Measurements from ENCODE around the gene MYO1A.

The MYO1A gene

GRCh38 chr12:57000393-57000792 lies 49.5 kb downstream of the MYO1A start:
- Histone ChIP-seq H3K9me3 (ENCODE audit: control insufficient read depth, insufficient read depth, low read depth, low read length) (no peaks in the 10 kb centered on the region), H3K36me3 (ENCODE audit: control insufficient read depth in 2 of 2, insufficient read depth in 1 of 2, low read length in 2 of 2) (peaks cover 11 to 78% of the 10 kb centered on the region in 2 experiments), H3K4me3 (ENCODE audit: low read depth, low read length) (no peak overlapping the region), H3K4me1 (ENCODE audit: control insufficient read depth, insufficient read depth, low read length) (peaks cover 3% of the 10 kb centered on the region; the same call in 1 of the 2 replicates), H3K27ac (ENCODE audit: extremely low read depth, low read depth, low read length) (no peak overlapping the region)
- CTCF ChIA-PET, result interaction anchor here (0.7 to 9.7 kb wide), 9 partner anchors 13 to 253 kb away, joined by 3 to 117 read pairs (median 4); partner anchors contain the start of genes HSD17B6 and PRIM1
- TF ChIP-seq MYNN (tag by site-specific recombination; IDR thresholded peaks at IDR 0.05; ENCODE audit: borderline replicate concordance) (no peak), EGR2 (tag by site-specific recombination; IDR thresholded peaks at IDR 0.05; ENCODE audit: low read depth) (no peak), ZNF202 (tag by site-specific recombination; IDR thresholded peaks at IDR 0.05; ENCODE audit: borderline replicate concordance) (no peak), HIC1 (tag by site-specific recombination; IDR thresholded peaks at IDR 0.05) (no peak)
- POLR2A ChIA-PET, result interaction anchor here (0.5 to 1.2 kb wide), 2 partner anchors 13 to 376 kb away, joined by 3 to 6 read pairs; no protein-coding TSS in a partner anchor

GRCh38 chr12:56999456-56999855 lies 50.5 kb downstream of the MYO1A start:
- TF ChIP-seq KLF8 (tag by site-specific recombination; IDR thresholded peaks at IDR 0.05), result no peak
- H3K36me3 ChIP-seq (ENCODE audit: control insufficient read depth in 2 of 2, insufficient read depth in 1 of 2, low read length in 2 of 2), result peaks cover 11 to 76% of the 10 kb centered on the region in 2 experiments
- POLR2A ChIA-PET, result interaction anchor here (1.2 kb wide), 1 partner anchor 12 kb away, joined by 3 read pairs; no protein-coding TSS in a partner anchor

GRCh38 chr12:56998981-56999380 lies 50.9 kb downstream of the MYO1A start:
- H3K9me3 ChIP-seq (ENCODE audit: control insufficient read depth, insufficient read depth, low read depth, low read length), result no peaks in the 10 kb centered on the region
- ChIA-PET POLR2A (no interaction called here), CTCF (interaction anchor here (0.7 to 9.7 kb wide), 6 partner anchors 10 to 243 kb away, joined by 3 to 117 read pairs (median 4); partner anchors contain the start of gene PRIM1)
- H3K4me3 ChIP-seq (ENCODE audit: low read depth, low read length), result no peak overlapping the region
- no peak overlapping the region for H3K27ac ChIP-seq (ENCODE audit: extremely low read depth, low read depth, low read length)
- no peaks in the 10 kb centered on the region for H3K4me1 ChIP-seq (ENCODE audit: control insufficient read depth, insufficient read depth, low read length)
- peaks cover 9 to 71% of the 10 kb centered on the region in 2 experiments for H3K36me3 ChIP-seq (ENCODE audit: control insufficient read depth in 2 of 2, insufficient read depth in 1 of 2, low read length in 2 of 2)
- TF ChIP-seq TSHZ1 (tag by site-specific recombination; IDR thresholded peaks at IDR 0.05; ENCODE audit: borderline replicate concordance) (no peak), ZBTB11 (tag by site-specific recombination; conservative IDR thresholded peaks at IDR 0.05; ENCODE audit: low read depth) (no peak), ZNF391 (tag by site-specific recombination; IDR thresholded peaks at IDR 0.05; ENCODE audit: borderline replicate concordance, low read depth) (no peak), ZNF621 (tag by site-specific recombination; IDR thresholded peaks at IDR 0.05) (no peak), ZNF654 (tag by site-specific recombination; IDR thresholded peaks at IDR 0.05; ENCODE audit: low read depth) (no peak), YY1 (tag by site-specific recombination; IDR thresholded peaks at IDR 0.05) (no peak)

More at GRCh38 chr12:56999456-56999855, 50.5 kb downstream of the MYO1A start:
- H3K4me3 ChIP-seq (ENCODE audit: low read depth, low read length), result no peak overlapping the region
- CTCF ChIA-PET, result interaction anchor here (0.7 to 9.7 kb wide), 7 partner anchors 9 to 243 kb away, joined by 3 to 117 read pairs (median 3); partner anchors contain the start of genes HSD17B6 and PRIM1
- no peak overlapping the region for H3K27ac ChIP-seq (ENCODE audit: extremely low read depth, low read depth, low read length)
- no peaks in the 10 kb centered on the region for H3K4me1 ChIP-seq (ENCODE audit: control insufficient read depth, insufficient read depth, low read length)
- H3K9me3 ChIP-seq (ENCODE audit: control insufficient read depth, insufficient read depth, low read depth, low read length), result no peaks in the 10 kb centered on the region

Data from HEK293 (cell line).